GM18867 (cell line): ENCODE results near the gene GLB1L3.

Source experiments
- ATAC-seq: cut with Tn5 transposase; IDR thresholded peaks from one replicate; pipeline ENCODE4 v1.9.1; 2021; ENCODE audit warnings: mild to moderate bottlenecking, moderate library complexity; ENCODE audit not compliant: unreplicated experiment

The GLB1L3 gene

GRCh38 chr11:134358856-134359490, 82.8 kb downstream of the GLB1L3 start:
- ATAC-seq: no peak

GRCh38 chr11:134359646-134360045, 83.5 kb downstream of the GLB1L3 start:
- no peak for ATAC-seq

GRCh38 chr11:134360050-134360835, 84.1 kb downstream of the GLB1L3 start:
- peak; percentile 79 for ATAC-seq

GRCh38 chr11:134361661-134362060, 85.5 kb downstream of the GLB1L3 start:
- ATAC-seq: no peak

GRCh38 chr11:134362192-134362901, 86.2 kb downstream of the GLB1L3 start:
- no peak for ATAC-seq

GRCh38 chr11:134363161-134363560, 87.0 kb downstream of the GLB1L3 start:
- no peak for ATAC-seq

- no peak for ATAC-seq
Observed at GRCh38 chr11:134363592-134363991, 87.4 kb downstream of the GLB1L3 start.

GRCh38 chr11:134364261-134364660, 88.1 kb downstream of the GLB1L3 start:
- no peak for ATAC-seq

GRCh38 chr11:134365011-134365925, 89.1 kb downstream of the GLB1L3 start:
- ATAC-seq: no peak

- ATAC-seq: no peak
Observed at GRCh38 chr11:134366254-134366653, 90.1 kb downstream of the GLB1L3 start.

- no peak for ATAC-seq
Observed at GRCh38 chr11:134367781-134368180, 91.6 kb downstream of the GLB1L3 start.
